ENCODE data around the gene C11orf54. TPM values are rescaled to one million over a fixed set of nuclear protein-coding genes. Genes with fewer than 3 reads are reported as not detected.

C11orf54 gene
- total RNA-seq, 1 experiment from 2014 or later, result 17.1 TPM

DNA sequence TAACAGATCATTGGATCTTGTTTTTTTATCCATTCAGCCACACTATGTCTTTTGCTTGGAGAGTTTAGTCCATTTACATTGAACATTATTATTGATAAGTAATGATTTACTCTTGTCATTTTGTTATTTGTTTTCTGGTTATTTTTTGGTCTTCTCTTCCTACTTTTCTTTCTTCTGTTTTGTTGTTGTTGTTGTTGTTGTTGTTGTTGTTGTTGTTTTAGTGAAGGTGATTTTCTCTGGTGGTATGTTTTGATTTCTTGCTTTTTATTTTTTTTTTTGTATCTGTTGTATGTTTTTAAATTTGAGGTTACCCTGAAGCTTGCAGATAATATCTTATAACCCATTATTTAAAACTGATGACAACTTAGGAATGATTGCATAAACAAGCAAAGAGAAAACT is 28.8 kb upstream of the C11orf54 start:
- CTCF ChIA-PET, result no interaction called here
- H3K4me3 Mint-ChIP-seq (ENCODE audit: low read depth, unreplicated experiment), result no peak overlapping the region
- no TSS peak for BruUV-seq (replicated peaks)
- H3K4me1 Mint-ChIP-seq (ENCODE audit: low read depth, unreplicated experiment), result no peaks in the 10 kb centered on the region
- intact Hi-C loops (cut with micrococcal nuclease; ENCODE audit: unreplicated experiment), result no loop called here
- H3K9me3 Mint-ChIP-seq (ENCODE audit: low read depth, unreplicated experiment), result peaks cover 14% of the 10 kb centered on the region
- H3K27me3 Mint-ChIP-seq (ENCODE audit: unreplicated experiment), result no peaks in the 10 kb centered on the region
- peaks cover 38% of the 10 kb centered on the region for H3K36me3 Mint-ChIP-seq (ENCODE audit: insufficient read depth, unreplicated experiment)
- no peak for DNase-seq
- TF ChIP-seq, protein P1, sequence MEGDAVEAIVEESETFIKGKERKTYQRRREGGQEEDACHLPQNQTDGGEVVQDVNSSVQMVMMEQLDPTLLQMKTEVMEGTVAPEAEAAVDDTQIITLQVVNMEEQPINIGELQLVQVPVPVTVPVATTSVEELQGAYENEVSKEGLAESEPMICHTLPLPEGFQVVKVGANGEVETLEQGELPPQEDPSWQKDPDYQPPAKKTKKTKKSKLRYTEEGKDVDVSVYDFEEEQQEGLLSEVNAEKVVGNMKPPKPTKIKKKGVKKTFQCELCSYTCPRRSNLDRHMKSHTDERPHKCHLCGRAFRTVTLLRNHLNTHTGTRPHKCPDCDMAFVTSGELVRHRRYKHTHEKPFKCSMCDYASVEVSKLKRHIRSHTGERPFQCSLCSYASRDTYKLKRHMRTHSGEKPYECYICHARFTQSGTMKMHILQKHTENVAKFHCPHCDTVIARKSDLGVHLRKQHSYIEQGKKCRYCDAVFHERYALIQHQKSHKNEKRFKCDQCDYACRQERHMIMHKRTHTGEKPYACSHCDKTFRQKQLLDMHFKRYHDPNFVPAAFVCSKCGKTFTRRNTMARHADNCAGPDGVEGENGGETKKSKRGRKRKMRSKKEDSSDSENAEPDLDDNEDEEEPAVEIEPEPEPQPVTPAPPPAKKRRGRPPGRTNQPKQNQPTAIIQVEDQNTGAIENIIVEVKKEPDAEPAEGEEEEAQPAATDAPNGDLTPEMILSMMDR (IDR thresholded peaks at IDR 0.05; ENCODE audit: unreplicated experiment), result no peak
- no peak overlapping the region for H3K27ac Mint-ChIP-seq (ENCODE audit: unreplicated experiment)

DNA sequence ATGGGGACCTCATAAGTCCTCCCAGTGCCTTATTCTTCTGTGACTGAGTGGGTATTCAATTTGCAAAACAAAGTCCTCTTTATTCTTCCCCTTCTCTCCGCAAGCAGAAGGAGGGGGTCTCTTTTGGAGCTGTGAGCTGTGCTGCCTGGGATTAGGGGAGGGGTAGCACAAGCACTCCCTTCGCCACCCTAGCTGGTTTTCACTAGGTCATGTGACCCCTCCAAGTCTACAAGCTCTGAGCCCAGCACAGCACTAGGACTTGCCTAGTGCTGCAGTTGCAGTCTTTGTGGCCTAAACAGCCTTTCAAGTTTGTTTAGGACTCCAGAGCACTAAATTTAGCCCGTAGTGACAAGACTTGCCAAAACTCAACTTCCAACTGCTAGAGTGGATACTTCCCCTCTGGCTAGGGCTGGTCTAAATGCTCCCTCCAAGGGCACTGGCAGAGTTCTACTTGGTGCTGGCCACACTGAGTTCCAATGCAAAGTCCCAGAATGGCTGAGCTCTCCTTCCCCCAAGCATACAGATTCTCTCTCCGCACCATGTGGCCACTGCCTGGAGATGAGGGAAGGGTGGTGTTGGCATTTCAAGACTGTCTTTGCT is 25.6 kb upstream of the C11orf54 start:
- peaks cover 5% of the 10 kb centered on the region for H3K9me3 Mint-ChIP-seq (ENCODE audit: low read depth, unreplicated experiment)
- BruUV-seq (replicated peaks), result no TSS peak
- no peak overlapping the region for H3K4me3 Mint-ChIP-seq (ENCODE audit: low read depth, unreplicated experiment)
- intact Hi-C loops (cut with micrococcal nuclease; ENCODE audit: unreplicated experiment), result no loop called here
- no peak for DNase-seq
- H3K27ac Mint-ChIP-seq (ENCODE audit: unreplicated experiment), result no peak overlapping the region
- peaks cover 22% of the 10 kb centered on the region for H3K36me3 Mint-ChIP-seq (ENCODE audit: insufficient read depth, unreplicated experiment)
- TF ChIP-seq, protein P1 (IDR thresholded peaks at IDR 0.05; ENCODE audit: unreplicated experiment), result no peak
- H3K4me1 Mint-ChIP-seq (ENCODE audit: low read depth, unreplicated experiment), result no peaks in the 10 kb centered on the region
- CTCF ChIA-PET, result no interaction called here
- H3K27me3 Mint-ChIP-seq (ENCODE audit: unreplicated experiment), result no peaks in the 10 kb centered on the region

DNA sequence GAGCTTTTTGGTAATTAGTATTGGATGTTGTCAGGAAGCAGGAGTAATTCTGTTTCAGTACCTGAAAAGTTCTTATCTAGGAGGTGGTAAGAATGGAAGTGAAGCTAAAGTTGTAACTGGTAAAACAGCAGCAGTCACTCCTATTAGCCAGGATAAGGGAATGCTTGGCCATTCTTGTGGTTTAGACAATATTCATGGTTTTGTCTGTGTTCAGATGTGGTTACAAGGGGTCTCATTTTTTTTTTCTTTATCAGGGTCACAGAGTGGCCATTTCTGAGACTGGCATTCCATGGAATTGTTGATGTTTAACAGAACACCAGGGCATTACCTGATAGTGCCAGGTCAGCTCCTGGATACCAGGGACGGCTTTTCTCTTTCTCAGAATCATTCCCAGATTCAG is 24.0 kb upstream of the C11orf54 start:
- DNase-seq, result no peak
- no peaks in the 10 kb centered on the region for H3K27me3 Mint-ChIP-seq (ENCODE audit: unreplicated experiment)
- no peak overlapping the region for H3K4me3 Mint-ChIP-seq (ENCODE audit: low read depth, unreplicated experiment)
- no peak overlapping the region for H3K27ac Mint-ChIP-seq (ENCODE audit: unreplicated experiment)
- BruUV-seq (replicated peaks), result no TSS peak
- H3K9me3 Mint-ChIP-seq (ENCODE audit: low read depth, unreplicated experiment), result peaks cover 2% of the 10 kb centered on the region
- TF ChIP-seq, protein P1 (IDR thresholded peaks at IDR 0.05; ENCODE audit: unreplicated experiment), result no peak
- intact Hi-C loops (cut with micrococcal nuclease; ENCODE audit: unreplicated experiment), result no loop called here
- CTCF ChIA-PET, result no interaction called here
- peaks cover 23% of the 10 kb centered on the region for H3K36me3 Mint-ChIP-seq (ENCODE audit: insufficient read depth, unreplicated experiment)
- no peaks in the 10 kb centered on the region for H3K4me1 Mint-ChIP-seq (ENCODE audit: low read depth, unreplicated experiment)

DNA sequence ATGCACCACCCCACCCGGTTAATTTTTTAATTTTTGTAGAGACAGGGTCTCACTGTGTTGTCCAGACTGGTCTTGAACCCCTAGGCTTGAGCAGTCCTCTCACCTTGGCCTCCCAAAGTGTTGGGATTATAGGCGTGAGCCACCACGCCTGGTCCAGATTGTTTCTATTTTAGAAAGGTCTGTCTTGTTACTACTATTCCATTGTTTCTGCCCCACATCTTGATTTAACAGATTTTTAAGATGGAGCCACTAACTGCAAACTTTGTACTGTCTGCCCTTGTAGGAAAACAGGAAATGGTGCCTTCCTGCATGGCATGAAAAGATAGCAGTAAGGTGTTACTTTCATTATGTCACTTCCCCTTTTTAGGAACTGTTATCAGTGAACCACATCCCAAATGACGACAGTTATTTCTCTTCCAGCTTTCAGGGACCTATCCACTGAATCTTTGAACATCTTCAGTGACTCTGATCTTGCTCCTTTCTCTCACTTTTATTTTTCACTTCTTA is 23.4 kb upstream of the C11orf54 start:
- DNase-seq, result no peak
- H3K4me3 Mint-ChIP-seq (ENCODE audit: low read depth, unreplicated experiment), result no peak overlapping the region
- H3K9me3 Mint-ChIP-seq (ENCODE audit: low read depth, unreplicated experiment), result no peaks in the 10 kb centered on the region
- H3K4me1 Mint-ChIP-seq (ENCODE audit: low read depth, unreplicated experiment), result no peaks in the 10 kb centered on the region
- H3K27ac Mint-ChIP-seq (ENCODE audit: unreplicated experiment), result no peak overlapping the region
- no peaks in the 10 kb centered on the region for H3K27me3 Mint-ChIP-seq (ENCODE audit: unreplicated experiment)
- TF ChIP-seq, protein P1 (IDR thresholded peaks at IDR 0.05; ENCODE audit: unreplicated experiment), result no peak
- CTCF ChIA-PET, result no interaction called here
- H3K36me3 Mint-ChIP-seq (ENCODE audit: insufficient read depth, unreplicated experiment), result peaks cover 22% of the 10 kb centered on the region
- intact Hi-C loops (cut with micrococcal nuclease; ENCODE audit: unreplicated experiment), result no loop called here
- no TSS peak for BruUV-seq (replicated peaks)
